ENCODE measurements around the gene GNPTAB.

- no peak for TF ChIP-seq CTCF (IDR thresholded peaks at IDR 0.05)
- no peak for TF ChIP-seq POLR2A (IDR thresholded peaks at IDR 0.05)
Measured at GRCh38 chr12:101823039-101823438, 7.7 kb downstream of the GNPTAB start.
